ENCODE results near the gene PRSS12. TPM values are rescaled to one million over a fixed set of nuclear protein-coding genes. Genes with fewer than 3 reads are reported as not detected.

The PRSS12 gene
- total RNA-seq, 1 experiment from 2014 or later: 5.4 TPM

GRCh38 chr4:118290951-118291350, 61.9 kb downstream of the PRSS12 start:
- Histone ChIP-seq H2AK5ac (ENCODE audit: insufficient read length, low read length) (no peak overlapping the region), H2BK15ac (ENCODE audit: low read depth, low read length) (no peak overlapping the region), H4K8ac (replicated peaks; ENCODE audit: insufficient read length, low read depth, low read length) (no peak overlapping the region), H3K56ac (ENCODE audit: insufficient read length, low read depth, low read length) (no peak overlapping the region), H3K4me1 (ENCODE audit: insufficient read depth, low read length) (no peaks in the 10 kb centered on the region), H3K4me2 (ENCODE audit: insufficient read depth, insufficient read length, low read length) (no peak overlapping the region), H2BK12ac (ENCODE audit: insufficient read length, low read depth, low read length) (no peak overlapping the region), H3K79me1 (ENCODE audit: insufficient read depth, low read depth, low read length, poor library complexity, severe bottlenecking) (no peaks in the 10 kb centered on the region), H3K9me3 (ENCODE audit: control insufficient read depth, low read depth, low read length) (no peaks in the 10 kb centered on the region), H2BK20ac (ENCODE audit: low read depth, low read length, poor library complexity, severe bottlenecking) (no peak overlapping the region), H2BK5ac (ENCODE audit: insufficient read length, low read length) (no peak overlapping the region), H4K5ac (ENCODE audit: insufficient read length, low read depth, low read length) (no peak overlapping the region), H4K91ac (ENCODE audit: insufficient read length, low read depth, low read length) (no peak overlapping the region), H4K20me1 (ENCODE audit: control insufficient read depth, insufficient read depth, insufficient read length) (no peaks in the 10 kb centered on the region), H3K4ac (ENCODE audit: low read depth, low read length) (no peak overlapping the region), H3K14ac (ENCODE audit: insufficient read depth, low read length) (no peak overlapping the region), H3K27me3 (ENCODE audit: insufficient read depth, low read length) (no peaks in the 10 kb centered on the region), H3K23me2 (ENCODE audit: insufficient read length, low read depth, low read length, poor library complexity, severe bottlenecking) (no peaks in the 10 kb centered on the region), H3K23ac (ENCODE audit: insufficient read length, low read depth, low read length) (no peak overlapping the region), H3K27ac (ENCODE audit: insufficient read length, low read depth, low read length) (no peak overlapping the region), H3K79me2 (ENCODE audit: insufficient read depth, low read length) (no peaks in the 10 kb centered on the region), H3K9ac (ENCODE audit: extremely low read depth, insufficient read length, low read length) (no peak overlapping the region), H2AFZ (ENCODE audit: low read length) (no peak overlapping the region), H2BK120ac (ENCODE audit: low read depth, low read length, poor library complexity, severe bottlenecking) (no peak overlapping the region), H3T11ph (ENCODE audit: low read length) (no peak overlapping the region), H3K18ac (ENCODE audit: insufficient read length, low read depth, low read length) (no peak overlapping the region)
- no peak for TF ChIP-seq CTCF (conservative IDR thresholded peaks at IDR 0.05)
- Mint-ChIP-seq H3K4me1 (peaks cover 4 to 7% of the 10 kb centered on the region in 2 experiments; a peak in 1 of 4 replicates), H3K27me3 (ENCODE audit: low read depth) (no peaks in the 10 kb centered on the region), H3K9me3 (no peaks in the 10 kb centered on the region), H3K4me3 (no peak overlapping the region), H3K27ac (no peak overlapping the region), H3K36me3 (ENCODE audit: insufficient read depth in 1 of 3, low read depth in 3 of 3) (no peaks in the 10 kb centered on the region)
- WGBS (ENCODE audit: extremely low coverage, insufficient read length, low lambda C conversion rate): no CpG with 5 or more reads among the region's 2 CpGs
- DNase-seq: no peak
